Measurements from ENCODE around the gene NGB.
"Not testable (repeated sequence)": the region's sequence is repeated elsewhere in the genome, so short reads cannot be mapped to it uniquely, and the experiment has no call there.

Gene NGB

DNA sequence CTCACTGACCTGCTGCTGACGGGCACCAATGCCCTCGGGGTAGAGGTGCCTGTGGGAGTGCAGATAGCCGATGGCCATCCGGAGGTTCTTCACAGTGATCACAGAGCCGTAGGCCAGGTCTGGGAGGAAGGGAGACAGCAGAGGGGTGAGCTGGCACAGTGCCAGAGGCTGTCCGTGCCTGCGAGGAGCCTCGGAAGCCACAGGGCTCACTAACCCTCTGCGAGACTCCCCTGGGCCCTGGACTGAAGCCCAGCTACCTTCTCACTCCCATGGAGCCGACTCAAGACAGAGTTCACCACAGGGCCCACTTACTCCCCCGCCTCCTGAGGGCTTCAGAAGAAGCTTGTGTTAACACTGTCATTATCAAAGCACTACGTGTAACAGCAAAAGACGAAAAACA is 25.1 kb upstream of the NGB start:
- no peak for DNase-seq (ENCODE audit: extremely low read depth, low read depth)
- TF ChIP-seq, protein P1, sequence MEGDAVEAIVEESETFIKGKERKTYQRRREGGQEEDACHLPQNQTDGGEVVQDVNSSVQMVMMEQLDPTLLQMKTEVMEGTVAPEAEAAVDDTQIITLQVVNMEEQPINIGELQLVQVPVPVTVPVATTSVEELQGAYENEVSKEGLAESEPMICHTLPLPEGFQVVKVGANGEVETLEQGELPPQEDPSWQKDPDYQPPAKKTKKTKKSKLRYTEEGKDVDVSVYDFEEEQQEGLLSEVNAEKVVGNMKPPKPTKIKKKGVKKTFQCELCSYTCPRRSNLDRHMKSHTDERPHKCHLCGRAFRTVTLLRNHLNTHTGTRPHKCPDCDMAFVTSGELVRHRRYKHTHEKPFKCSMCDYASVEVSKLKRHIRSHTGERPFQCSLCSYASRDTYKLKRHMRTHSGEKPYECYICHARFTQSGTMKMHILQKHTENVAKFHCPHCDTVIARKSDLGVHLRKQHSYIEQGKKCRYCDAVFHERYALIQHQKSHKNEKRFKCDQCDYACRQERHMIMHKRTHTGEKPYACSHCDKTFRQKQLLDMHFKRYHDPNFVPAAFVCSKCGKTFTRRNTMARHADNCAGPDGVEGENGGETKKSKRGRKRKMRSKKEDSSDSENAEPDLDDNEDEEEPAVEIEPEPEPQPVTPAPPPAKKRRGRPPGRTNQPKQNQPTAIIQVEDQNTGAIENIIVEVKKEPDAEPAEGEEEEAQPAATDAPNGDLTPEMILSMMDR (IDR thresholded peaks at IDR 0.05; ENCODE audit: low read depth, low read length): no peak

DNA sequence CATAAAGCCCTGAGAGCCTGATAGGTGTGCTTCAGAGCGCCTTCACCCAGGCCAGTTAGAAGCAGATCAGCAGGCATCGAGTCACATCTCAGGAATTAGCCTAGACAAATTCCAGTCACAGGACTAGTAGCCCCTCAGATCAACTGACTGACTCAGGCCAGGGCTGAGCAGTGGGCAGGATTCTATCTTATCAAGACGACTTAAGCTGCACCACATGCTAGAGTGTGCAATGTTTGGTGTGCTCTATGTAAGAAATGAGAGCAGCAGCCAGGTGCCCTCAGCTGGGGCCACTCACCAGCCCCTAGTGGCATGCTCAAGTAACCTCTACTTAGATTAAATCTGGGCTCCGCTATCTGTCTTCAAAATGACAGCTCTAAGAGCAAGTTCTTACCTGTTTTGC is 19.7 kb upstream of the NGB start:
- TF ChIP-seq, protein P1 (IDR thresholded peaks at IDR 0.05; ENCODE audit: low read depth, low read length): no peak
- no peak for DNase-seq (ENCODE audit: extremely low read depth, low read depth)

DNA sequence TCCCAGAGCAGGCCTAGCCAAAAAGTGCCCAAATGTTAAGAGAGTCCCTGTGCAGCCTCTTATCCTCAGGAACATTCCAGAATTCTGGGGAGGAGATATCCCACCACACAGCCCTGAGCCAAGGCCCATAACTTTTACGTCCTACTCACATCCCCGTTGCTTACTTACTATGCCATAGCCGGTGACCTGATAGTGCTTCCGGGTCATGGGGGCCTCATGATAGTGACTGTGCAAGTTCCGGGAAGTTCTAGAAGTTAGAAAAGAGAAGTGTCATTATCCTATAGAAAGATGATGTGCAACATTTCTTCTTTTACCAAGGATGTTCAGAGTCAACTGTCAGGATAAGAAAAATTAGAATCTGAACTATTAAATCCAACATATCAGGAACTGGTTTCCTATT is 15.6 kb upstream of the NGB start:
- TF ChIP-seq, protein P1 (IDR thresholded peaks at IDR 0.05; ENCODE audit: low read depth, low read length): no peak
- DNase-seq (ENCODE audit: extremely low read depth, low read depth): no peak

DNA sequence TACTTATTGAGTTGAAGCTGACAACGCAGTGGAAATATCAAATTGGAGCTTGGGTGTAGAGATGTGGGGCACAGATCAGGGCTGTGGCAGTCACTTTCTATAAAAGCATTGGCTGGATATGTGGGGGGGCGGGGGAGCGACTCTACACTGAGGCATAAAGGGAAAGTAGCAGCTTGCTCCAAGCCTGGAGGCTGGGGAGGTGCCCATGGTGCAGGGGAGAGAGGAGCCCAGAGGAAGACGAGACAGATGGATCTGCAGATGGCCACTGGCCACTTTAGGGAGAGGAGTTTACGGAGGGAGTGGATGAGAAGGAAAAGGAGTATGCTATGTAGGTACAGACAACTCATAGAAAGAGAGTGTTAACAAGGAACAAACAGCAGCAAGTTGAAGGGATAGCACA is 13.5 kb upstream of the NGB start:
- TF ChIP-seq, protein P1 (IDR thresholded peaks at IDR 0.05; ENCODE audit: low read depth, low read length): no peak
- DNase-seq (ENCODE audit: extremely low read depth, low read depth): no peak

DNA sequence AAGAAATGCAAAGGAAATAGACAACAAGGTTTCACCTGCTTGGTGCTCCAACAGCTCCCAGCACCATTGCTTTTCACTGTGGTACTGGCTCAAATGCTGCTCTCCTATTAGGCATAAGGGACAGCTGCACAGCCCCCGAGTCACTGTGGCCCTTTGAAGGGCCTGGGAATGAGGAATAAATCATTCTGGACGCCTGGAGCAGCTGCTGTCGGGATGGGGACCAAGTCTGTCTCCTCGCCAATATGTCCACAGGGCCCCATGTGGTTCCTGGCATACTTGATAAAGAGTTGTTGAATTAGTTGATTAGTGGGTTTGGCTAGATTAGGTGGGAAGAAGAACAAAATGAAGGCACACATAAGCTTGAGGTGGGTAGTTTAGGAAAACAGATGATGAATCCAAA is 13.1 kb upstream of the NGB start:
- no peak for DNase-seq (ENCODE audit: extremely low read depth, low read depth)
- TF ChIP-seq, protein P1 (IDR thresholded peaks at IDR 0.05; ENCODE audit: low read depth, low read length): no peak

DNA sequence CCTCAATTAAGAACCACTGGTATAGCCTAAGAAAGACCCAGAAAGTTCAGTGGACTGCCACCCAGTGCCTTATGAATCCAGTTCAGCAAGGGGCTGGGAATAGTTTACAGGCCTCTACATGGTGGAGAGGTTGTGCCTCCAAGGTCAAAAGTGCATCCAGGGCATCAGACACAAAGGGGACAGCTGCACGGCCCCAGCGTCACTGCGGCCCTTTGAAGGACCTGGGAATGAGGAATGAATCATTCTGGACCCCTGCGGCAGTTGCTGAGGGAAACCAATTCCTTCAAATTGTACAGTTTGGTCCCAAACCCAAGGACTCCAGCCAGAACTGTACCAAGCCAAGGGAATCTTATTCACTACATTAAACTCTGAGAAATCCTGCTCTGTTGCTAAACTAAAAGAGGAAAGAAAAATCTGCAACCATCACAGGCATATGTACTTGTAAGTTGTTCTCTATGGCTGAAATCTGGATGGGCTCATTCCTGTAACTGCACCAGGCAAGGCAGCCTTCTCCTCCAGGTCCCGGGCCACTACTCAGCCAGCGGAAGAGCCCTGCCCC is 10.9 kb upstream of the NGB start:
- DNase-seq (ENCODE audit: extremely low read depth, low read depth): no peak
- TF ChIP-seq, protein P1 (IDR thresholded peaks at IDR 0.05; ENCODE audit: low read depth, low read length): no peak

DNA sequence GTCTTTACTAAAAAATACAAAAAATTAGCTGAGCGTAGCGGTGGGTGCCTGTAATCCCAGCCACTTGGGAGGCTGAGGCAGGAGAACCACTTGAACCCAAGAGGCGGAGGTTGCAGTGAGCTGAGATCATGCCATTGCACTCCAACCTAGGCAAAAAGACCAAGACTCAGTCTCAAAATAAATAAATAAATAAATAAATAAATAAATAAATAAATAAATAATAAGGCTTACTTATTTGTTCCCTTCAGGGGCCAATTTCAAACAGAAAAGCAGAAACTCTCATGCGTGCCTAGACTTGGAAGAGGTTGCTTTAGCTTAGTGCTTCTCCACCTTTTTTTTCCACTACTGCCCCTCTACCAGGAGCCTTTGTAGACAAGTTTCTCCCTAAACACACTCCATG is 9.9 kb upstream of the NGB start:
- DNase-seq (ENCODE audit: extremely low read depth, low read depth): not testable (repeated sequence)

DNA sequence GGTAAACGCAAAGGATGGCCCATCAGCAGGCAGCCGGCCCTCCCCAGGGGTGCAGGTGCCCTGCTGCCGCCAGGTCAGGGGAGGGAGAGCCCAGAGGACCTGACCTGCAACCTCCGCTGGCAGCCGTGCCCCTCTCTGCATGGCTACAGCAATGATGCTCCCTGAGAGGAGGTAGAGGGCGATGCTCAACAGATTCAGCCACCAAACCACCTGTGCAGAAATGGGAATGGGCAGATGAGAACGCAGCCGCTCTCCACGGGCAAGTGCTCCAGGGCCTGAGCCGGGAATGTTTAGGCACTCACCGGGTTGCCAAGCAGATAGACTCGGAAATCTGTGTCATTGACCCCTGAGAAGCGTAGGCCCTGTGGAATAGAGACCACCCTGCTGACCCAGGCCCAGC is 8.7 kb upstream of the NGB start:
- TF ChIP-seq, protein P1 (IDR thresholded peaks at IDR 0.05; ENCODE audit: low read depth, low read length): no peak
- no peak for DNase-seq (ENCODE audit: extremely low read depth, low read depth)
